ENCODE results near the gene NKTR.

The NKTR gene

GRCh38 chr3:42658091-42658770 is 57.7 kb downstream of the NKTR start:
- no peak for TF ChIP-seq CTCF (IDR thresholded peaks at IDR 0.05)

DNA sequence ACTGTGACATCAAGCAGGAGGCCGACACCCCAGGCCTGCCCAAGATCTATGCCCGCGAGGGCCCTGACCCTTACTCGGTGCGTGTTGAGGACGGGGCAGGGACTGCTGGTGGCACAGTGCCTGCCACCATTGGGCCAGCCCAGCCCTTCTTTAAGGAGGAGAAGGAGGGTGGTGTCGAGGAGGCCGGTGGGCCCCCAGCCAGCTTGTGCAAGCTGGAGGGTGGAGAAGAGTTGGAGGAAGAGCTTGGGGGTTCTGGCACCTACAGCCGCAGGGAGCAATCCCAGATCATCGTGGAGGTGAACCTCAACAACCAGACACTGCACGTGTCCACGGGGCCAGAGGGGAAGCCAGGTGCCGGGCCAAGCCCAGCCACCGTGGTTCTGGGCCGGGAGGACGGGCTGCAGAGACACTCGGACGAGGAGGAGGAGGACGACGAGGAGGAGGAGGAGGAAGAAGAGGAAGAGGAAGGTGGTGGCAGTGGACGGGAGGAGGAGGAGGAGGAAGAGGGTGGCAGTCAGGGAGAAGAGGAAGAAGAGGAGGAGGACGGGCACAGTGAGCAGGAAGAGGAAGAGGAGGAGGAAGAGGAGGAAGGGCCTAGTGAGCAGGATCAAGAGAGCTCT is 58.4 kb downstream of the NKTR start:
- no peak for TF ChIP-seq CTCF (IDR thresholded peaks at IDR 0.05)

- TF ChIP-seq CTCF (IDR thresholded peaks at IDR 0.05) = no peak
Observed at GRCh38 chr3:42659451-42660130, 59.1 kb downstream of the NKTR start.

- TF ChIP-seq CTCF (IDR thresholded peaks at IDR 0.05) = no peak
Observed at GRCh38 chr3:42660131-42660715, 59.7 kb downstream of the NKTR start.

DNA sequence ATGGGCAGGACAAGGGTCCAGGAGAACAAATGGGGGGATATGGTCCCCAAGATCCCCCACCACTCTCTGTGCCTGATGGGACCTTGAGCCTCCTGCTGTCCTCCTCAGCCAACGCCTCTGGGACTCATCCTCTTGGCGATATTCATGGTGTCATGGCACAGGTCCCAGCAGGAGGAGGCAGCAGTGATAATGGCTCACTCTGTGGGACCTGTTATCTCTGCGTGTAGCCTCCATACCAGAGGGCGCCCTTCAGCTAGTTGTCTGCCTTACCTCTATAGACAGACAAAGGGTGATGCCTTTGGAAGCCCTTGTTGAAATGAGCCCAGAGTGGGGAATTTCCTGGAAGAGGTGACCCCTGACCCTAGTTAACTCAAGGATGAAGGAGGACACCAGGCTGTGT is 60.4 kb downstream of the NKTR start:
- TF ChIP-seq CTCF (IDR thresholded peaks at IDR 0.05) = no peak

- no peak for TF ChIP-seq CTCF (IDR thresholded peaks at IDR 0.05)
Observed at GRCh38 chr3:42661593-42662022, 61.1 kb downstream of the NKTR start.

DNA sequence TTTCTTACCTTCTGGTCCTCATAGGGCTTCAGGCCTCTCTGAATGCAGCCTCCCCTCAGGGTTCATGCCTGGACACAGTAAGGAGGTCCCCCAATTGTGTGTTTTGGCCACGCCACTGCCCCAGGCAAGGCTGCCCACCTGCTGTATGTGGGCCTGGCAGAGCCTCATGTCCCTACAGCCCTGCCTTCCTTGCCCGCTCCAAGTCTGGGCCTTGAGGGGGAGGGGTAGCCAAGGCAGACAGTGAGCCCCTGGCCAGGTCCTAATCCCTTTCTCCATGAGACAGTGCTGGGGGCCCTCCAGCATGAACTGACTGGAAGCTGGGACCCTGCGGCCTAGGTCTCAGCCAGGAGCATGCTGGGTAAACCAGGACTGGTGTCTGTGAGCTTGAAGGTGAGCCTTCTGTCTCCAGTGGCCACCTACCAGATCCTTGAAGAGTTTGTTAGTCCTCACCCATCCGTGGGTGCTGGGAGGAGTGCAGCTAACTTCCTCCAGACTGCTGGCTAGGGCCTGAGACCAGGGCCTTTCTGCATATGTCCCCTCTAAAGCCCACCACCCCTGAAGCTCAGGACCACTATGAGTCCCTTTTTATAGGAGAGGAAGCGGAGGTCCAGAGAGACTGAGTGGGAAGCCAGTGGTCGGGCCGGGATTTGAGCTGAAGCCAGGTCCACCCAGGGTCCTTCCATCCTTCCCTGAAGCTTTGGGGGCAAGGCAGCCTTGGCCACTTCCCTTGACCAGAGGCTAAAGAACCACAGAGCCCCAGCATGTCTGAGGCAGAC is 61.7 kb downstream of the NKTR start:
- no peak for TF ChIP-seq CTCF (IDR thresholded peaks at IDR 0.05)
